DMS 273 treated with DMSO at 0.1 percent for 48 hours (cell line): ENCODE results near the gene BMP10.

ENCODE experiments used
- DNase-seq: peaks from one replicate; lab custom pipeline; 2025; lab: John Stamatoyannopoulos, UW

BMP10 gene

GRCh38 chr2:68817306-68817705 lies 53.9 kb downstream of the BMP10 start:
- no peak for DNase-seq
